H1 (cell line): ENCODE results near the gene PDLIM3. TPM values are rescaled to one million over a fixed set of nuclear protein-coding genes. Genes with fewer than 3 reads are reported as not detected.

Source experiments
- CTCF ChIA-PET: fragments of 300-600 bp; sonication (Branson Sonifier 250); formaldehyde crosslinking; loops from one replicate; lab custom pipeline; 2021; ENCODE audit not compliant: partially characterized antibody; lab: Charles Lee
- POLR2A ChIA-PET: fragments of 300-600 bp; sonication (Branson Sonifier 250); formaldehyde crosslinking; loops from one replicate; lab custom pipeline; 2021; ENCODE audit warnings: inconsistent platforms; ENCODE audit not compliant: partially characterized antibody; lab: Charles Lee
- DNase-seq, 2 experiments: peaks; one replicate each; pipeline versions ENCODE4 v3.0.0 to v3.0.0-alpha.2; 2010 to 2022; ENCODE audit warnings: low spot score in 2 of 2, low read depth in 1 of 2, mixed read lengths in 1 of 2
- FAIRE-seq: peaks from 2 replicates; lab custom pipeline; 2011; peaks lifted over from hg19 to GRCh38; lab: Jason Lieb, UNC
- H2AFZ ChIP-seq: 2 replicates; pipeline ENCODE4 v1.8.1; 2012; ENCODE audit warnings: low read length, inconsistent platforms
- H2AK5ac ChIP-seq: 2 replicates; pipeline ENCODE4 v1.6.1; 2013; ENCODE audit warnings: low read depth, low read length
- H2BK120ac ChIP-seq: replicated peaks from 2 replicates; pipeline ENCODE3; 2013; ENCODE audit warnings: low read depth, low read length, inconsistent platforms
- H2BK12ac ChIP-seq: 2 replicates; pipeline ENCODE4 v1.6.1; 2013; ENCODE audit warnings: low read depth, low read length
- H2BK15ac ChIP-seq: 2 replicates; pipeline ENCODE4 v1.6.1; 2013; ENCODE audit warnings: low read length
- H2BK20ac ChIP-seq: 2 replicates; pipeline ENCODE4 v1.6.1; 2013; ENCODE audit warnings: low read length
- H2BK5ac ChIP-seq: 2 replicates; pipeline ENCODE4 v1.6.1; 2013; ENCODE audit warnings: low read depth, low read length
- H3K14ac ChIP-seq: 2 replicates; pipeline ENCODE4 v1.6.1; 2013; ENCODE audit warnings: inconsistent platforms; ENCODE audit not compliant: insufficient read length
- H3K18ac ChIP-seq: 2 replicates; pipeline ENCODE4 v1.6.1; 2013; ENCODE audit warnings: low read length; ENCODE audit errors: extremely low read depth
- H3K23ac ChIP-seq: 2 replicates; pipeline ENCODE4 v1.6.1; 2013; ENCODE audit warnings: inconsistent platforms; ENCODE audit not compliant: insufficient read length
- H3K23me2 ChIP-seq: 2 replicates; pipeline ENCODE4 v1.6.1; 2013; ENCODE audit warnings: low read depth, low read length
- H3K27ac ChIP-seq: 2 replicates; pipeline ENCODE4 v1.6.1; 2011; ENCODE audit warnings: low read depth, low read length, inconsistent platforms
- H3K27me3 ChIP-seq, 4 experiments: replicated peaks in 1 of 4; 1 replicate in 1 of 4; 2 replicates in 3 of 4; pipeline versions ENCODE4 v1.6.1 to v1.8.1; 2011 to 2013; ENCODE audit warnings: low read length in 3 of 4, mild to moderate bottlenecking in 3 of 4, inconsistent platforms in 2 of 4, mixed read lengths in 2 of 4, moderate library complexity in 1 of 4; ENCODE audit not compliant: control insufficient read depth in 3 of 4, insufficient read depth in 3 of 4; ENCODE audit errors: extremely low read depth in 1 of 4
- H3K36me3 ChIP-seq, 4 experiments: 2 replicates each; pipeline versions ENCODE4 v1.6.1 to v1.8.1; 2011 to 2013; ENCODE audit warnings: mild to moderate bottlenecking in 4 of 4, low read length in 3 of 4, moderate library complexity in 2 of 4, control low read depth in 1 of 4, inconsistent platforms in 1 of 4; ENCODE audit not compliant: insufficient read depth in 4 of 4, control insufficient read depth in 2 of 4
- H3K4ac ChIP-seq: replicated peaks from 2 replicates; pipeline ENCODE3; 2013; ENCODE audit warnings: low read length, low read depth, mixed read lengths, inconsistent platforms; ENCODE audit not compliant: insufficient read length
- H3K4me1 ChIP-seq, 4 experiments: replicated peaks in 1 of 4; 1 replicate in 1 of 4; 2 replicates in 3 of 4; pipeline versions ENCODE4 v1.6.1 to v1.8.1; 2011 to 2013; ENCODE audit warnings: low read length in 3 of 4, inconsistent platforms in 2 of 4, mixed read lengths in 1 of 4; ENCODE audit not compliant: insufficient read depth in 4 of 4, control insufficient read depth in 3 of 4
- H3K4me2 ChIP-seq, 2 experiments: 2 replicates each; pipeline versions ENCODE4 v1.6.1 to v1.8.1; 2011 to 2013; ENCODE audit warnings: low read depth in 2 of 2, low read length in 2 of 2, control low read depth in 1 of 2, inconsistent platforms in 1 of 2, mild to moderate bottlenecking in 1 of 2; ENCODE audit not compliant: insufficient read depth in 1 of 2
- H3K4me3 ChIP-seq, 4 experiments: fragments of 200-600, 300-600 bp in 1 of 4; sonication (generic), shearing (Covaris generic), sonication (Bioruptor Twin) in 1 of 4; 2 replicates each; pipeline versions ENCODE4 v1.5.1 to v1.8.1; 2011 to 2016; ENCODE audit warnings: low read length in 4 of 4, low read depth in 3 of 4, control low read depth in 2 of 4, inconsistent platforms in 2 of 4, mild to moderate bottlenecking in 2 of 4, mixed read lengths in 1 of 4, moderate library complexity in 1 of 4; ENCODE audit not compliant: insufficient read depth in 2 of 4; ENCODE audit errors: extremely low read depth in 1 of 4
- H3K56ac ChIP-seq: replicated peaks from 2 replicates; pipeline ENCODE3; 2013; ENCODE audit warnings: low read depth, mild to moderate bottlenecking, mixed read lengths, low read length, inconsistent platforms; ENCODE audit not compliant: insufficient read length
- H3K79me1 ChIP-seq: 2 replicates; pipeline ENCODE4 v1.6.1; 2013; ENCODE audit warnings: low read depth, low read length, control low read depth
- H3K79me2 ChIP-seq, 2 experiments: 2 replicates each; pipeline versions ENCODE4 v1.6.1 to v1.8.1; 2012 to 2013; ENCODE audit warnings: low read length in 2 of 2, mild to moderate bottlenecking in 2 of 2, inconsistent platforms in 1 of 2; ENCODE audit not compliant: insufficient read depth in 2 of 2, control insufficient read depth in 1 of 2
- H3K9ac ChIP-seq, 4 experiments: replicated peaks in 1 of 4; 1 replicate in 1 of 4; 2 replicates in 3 of 4; pipeline versions ENCODE4 v1.6.1 to v1.8.1; 2011 to 2013; ENCODE audit warnings: low read depth in 3 of 4, low read length in 3 of 4, control low read depth in 2 of 4, mild to moderate bottlenecking in 2 of 4, moderate library complexity in 2 of 4, inconsistent platforms in 1 of 4; ENCODE audit errors: extremely low read depth in 1 of 4
- H3K9me3 ChIP-seq, 2 experiments: 2 replicates each; pipeline versions ENCODE4 v1.6.1 to v1.8.1; 2012 to 2013; ENCODE audit warnings: mild to moderate bottlenecking in 2 of 2, moderate library complexity in 2 of 2, control low read depth in 1 of 2, inconsistent platforms in 1 of 2, low read depth in 1 of 2, low read length in 1 of 2, mixed read lengths in 1 of 2; ENCODE audit not compliant: insufficient read depth in 2 of 2
- H4K20me1 ChIP-seq, 2 experiments: replicated peaks in 1 of 2; 2 replicates each; pipeline versions ENCODE3 to v1.8.1; 2011 to 2013; ENCODE audit warnings: inconsistent platforms in 2 of 2, low read length in 2 of 2, mild to moderate bottlenecking in 1 of 2; ENCODE audit not compliant: insufficient read depth in 2 of 2, control insufficient read depth in 1 of 2
- H4K5ac ChIP-seq: 2 replicates; pipeline ENCODE4 v1.6.1; 2013; ENCODE audit warnings: low read length, low read depth, mixed read lengths, inconsistent platforms; ENCODE audit not compliant: insufficient read length
- H4K8ac ChIP-seq: 2 replicates; pipeline ENCODE4 v1.8.0; 2013; ENCODE audit warnings: mild to moderate bottlenecking, moderate library complexity, low read length, inconsistent platforms; ENCODE audit not compliant: insufficient read depth; ENCODE audit errors: extremely low read depth
- H4K91ac ChIP-seq: replicated peaks from 2 replicates; pipeline ENCODE3; 2013; ENCODE audit warnings: low read length, mixed read lengths, inconsistent platforms; ENCODE audit not compliant: insufficient read length
- CEBPB ChIP-seq: IDR thresholded peaks from 2 replicates; pipeline ENCODE4 v1.6.1; 2012; ENCODE audit warnings: low read depth, low read length
- CREB1 ChIP-seq: IDR thresholded peaks from 2 replicates; pipeline ENCODE4 v1.6.1; 2012; ENCODE audit warnings: inconsistent platforms
- MAX ChIP-seq: IDR thresholded peaks from 2 replicates; pipeline ENCODE4 v1.6.1; 2012; ENCODE audit warnings: inconsistent platforms
- PHF8 ChIP-seq: fragments of 200-600 bp; sonication (generic); conservative IDR thresholded peaks from 2 replicates; pipeline ENCODE4 v1.7.1; 2012; ENCODE audit warnings: low read depth, mild to moderate bottlenecking, inconsistent platforms, low read length, moderate library complexity
- POLR2A ChIP-seq, 2 experiments: IDR thresholded peaks; 1 replicate in 1 of 2; 2 replicates in 1 of 2; pipeline ENCODE4 v1.6.1; 2011; ENCODE audit warnings: low read depth in 2 of 2, low read length in 2 of 2, mild to moderate bottlenecking in 2 of 2; ENCODE audit errors: control extremely low read depth in 1 of 2
- WGBS, 2 experiments: shearing (Covaris generic) in 1 of 2; methylation state at CpG; one replicate each; pipeline versions ENCODE4 v1.1.6 to v1.1.7; 2013 to 2015; ENCODE audit warnings: low lambda C conversion rate in 2 of 2, mixed read lengths in 2 of 2, inconsistent platforms in 1 of 2, low coverage in 1 of 2, missing lambda C conversion rate in 1 of 2; ENCODE audit not compliant: insufficient replicate concordance in 2 of 2, insufficient coverage in 1 of 2, insufficient read length in 1 of 2; ENCODE audit errors: extremely low coverage in 1 of 2, missing lambda C conversion rate in 1 of 2; 5-methylcytosine and 5-hydroxymethylcytosine counted together
- polyA plus RNA-seq, 7 experiments: library from polyadenylated mRNA; depleted of rRNA in 3 of 7; stranded (reverse) in 5 of 7; unstranded in 2 of 7; fragments of >200 nt in 5 of 7; fragments of 200-250 nt in 2 of 7; gene quantifications; 1 replicate in 5 of 7; 2 replicates in 1 of 7; 4 replicates in 1 of 7; pipeline versions ENCODE4 v1.2.1 to v1.2.3, GENCODE V29; 2011 to 2013; ENCODE audit warnings: missing spikeins in 2 of 7, mixed read lengths in 2 of 7
- total RNA-seq: library from RNA; stranded (reverse); fragmentation: NEBNext Ultra II Directional; extraction: Animal tissue kit (Norgen Biotek cat#: 25700); gene quantifications from 2 replicates; pipeline ENCODE4 v1.2.1, GENCODE V29; 2021

Gene PDLIM3
- total and polyA plus RNA-seq, 2 of the 8 experiments (the other 6 are each of a cell fraction or from before 2014, with no cell fraction given), result 7.6 to 8.1 TPM

- CTCF ChIA-PET, result interaction anchor here (0.7 to 1.4 kb wide), 6 partner anchors 47 to 665 kb away, joined by 3 to 5 read pairs (median 3); no protein-coding TSS in a partner anchor
Measured at GRCh38 chr4:185472103-185472542, 63.2 kb downstream of the PDLIM3 start.

More at GRCh38 chr4:185472103-185472542, 63.2 kb downstream of the PDLIM3 start:
- Histone ChIP-seq H3K27me3 (peaks cover 0 to 4% (median 0%) of the 10 kb centered on the region in 4 experiments; a peak in 2 of 7 replicates), H3K4me2 (peak overlapping the region; percentile 54 to 80), H4K20me1 (no peaks in the 10 kb centered on the region), H3K4ac (no peak overlapping the region), H2BK12ac (no peak overlapping the region), H2BK120ac (no peak overlapping the region), H3K23ac (no peak overlapping the region), H3K9me3 (no peaks in the 10 kb centered on the region), H3K4me3 (peak overlapping the region; percentile 56 to 92 (median 74)), H3K36me3 (no peaks in the 10 kb centered on the region), H3K4me1 (peaks cover 0 to 3% (median under 1%) of the 10 kb centered on the region in 4 experiments; a peak in 4 of 7 replicates), H3K9ac (0 out of 7 replicates have a peak overlapping the region, but pooled peaks of 1 of the 4 experiments have one; percentile 53), H3K79me2 (no peaks in the 10 kb centered on the region), H4K5ac (no peak overlapping the region), H2AFZ (0 out of 2 replicates have a peak overlapping the region, but pooled peaks have one; percentile 35), H3K79me1 (no peaks in the 10 kb centered on the region), H3K18ac (no peak overlapping the region), H3K27ac (no peak overlapping the region), H3K14ac (no peak overlapping the region), H2BK15ac (no peak overlapping the region), H4K8ac (no peak overlapping the region), H4K91ac (no peak overlapping the region), H2BK20ac (no peak overlapping the region), H2BK5ac (no peak overlapping the region), H3K23me2 (peaks cover 5% of the 10 kb centered on the region), H2AK5ac (no peak overlapping the region), H3K56ac (no peak overlapping the region)
- DNase-seq, result no peak
- peak; percentile 19 for FAIRE-seq
- POLR2A ChIA-PET, result interaction anchor here (0.8 kb wide), 1 partner anchor 9 kb away, joined by 3 read pairs; no protein-coding TSS in a partner anchor
- 48% methylated on average over 10 of the region's 10 CpGs; no CpG with 5 or more reads in 1 of the 2 experiments for whole genome bisulfite sequencing, 2 experiments
- 0 out of 2 replicates have a peak, but pooled peaks have one; percentile 6 for TF ChIP-seq PHF8
- TF ChIP-seq MAX, result no peak
- TF ChIP-seq CREB1, result no peak
- no peak for TF ChIP-seq POLR2A (IDR thresholded peaks at IDR 0.05; ENCODE audit: control extremely low read depth in 1 of 2, low read depth in 2 of 2, low read length in 2 of 2)
- TF ChIP-seq CEBPB, result no peak
